HepG2 (cell line): ENCODE results near the gene NCBP3. TPM values are rescaled to one million over a fixed set of nuclear protein-coding genes. Genes with fewer than 3 reads are reported as not detected.

ENCODE experiments used
- ATAC-seq: fragments of 200-7000 bp; cut with Tn5 transposase; 3 replicates; pipeline ENCODE4 v1.9.1; 2020; ENCODE audit warnings: mild to moderate bottlenecking, moderate library complexity
- BruUV-seq: library from RNA; stranded (reverse); fragments of 400-500 nt; replicated peaks from 2 replicates; lab custom pipeline; 2021; lab: Mats Ljungman, UMichigan
- CTCF ChIA-PET: fragments of 300-600 bp; formaldehyde crosslinking; extraction: SDS; loops from one replicate; lab custom pipeline; 2021; ENCODE audit warnings: low total read pairs, inconsistent platforms, low intra/inter-chr PET ratio; lab: Yijun Ruan, JAX
- POLR2A ChIA-PET: fragments of 350-600 bp; sonication (Branson Sonifier 250); formaldehyde crosslinking; loops from one replicate; lab custom pipeline; 2020; ENCODE audit warnings: antibody characterized with exemption, inconsistent platforms; lab: Yijun Ruan, JAX
- DNase-seq: peaks from one replicate; pipeline ENCODE4 v3.0.0-alpha.2; 2015; ENCODE audit warnings: low spot score
- FAIRE-seq: peaks from 3 replicates; lab custom pipeline; 2011; peaks lifted over from hg19 to GRCh38; lab: Jason Lieb, UNC
- H2AFZ ChIP-seq: one replicate; pipeline ENCODE4 v1.6.1; 2011; ENCODE audit warnings: low read length, inconsistent platforms
- H3K27ac ChIP-seq: fragments of 300-600 bp; 3 replicates; pipeline ENCODE4 v1.8.0; 2011; ENCODE audit warnings: mixed run types, mild to moderate bottlenecking, mixed read lengths, low read length, inconsistent platforms; ENCODE audit not compliant: insufficient read depth; ENCODE audit errors: extremely low read length
- H3K27me3 ChIP-seq, 2 experiments: fragments of 200-600 bp in 1 of 2; 2 replicates in 1 of 2; 3 replicates in 1 of 2; pipeline versions ENCODE4 v1.6.0 to v1.8.0; 2011; ENCODE audit warnings: low read length in 2 of 2, mild to moderate bottlenecking in 2 of 2, moderate library complexity in 2 of 2, inconsistent platforms in 1 of 2; ENCODE audit not compliant: insufficient read depth in 2 of 2, control insufficient read depth in 1 of 2
- H3K36me3 ChIP-seq, 2 experiments: fragments of 200-600 bp in 1 of 2; replicated peaks in 1 of 2; 2 replicates in 1 of 2; 3 replicates in 1 of 2; pipeline versions ENCODE4 v1.5.1 to v1.8.0; 2011; ENCODE audit warnings: low read length in 2 of 2, inconsistent platforms in 1 of 2; ENCODE audit not compliant: insufficient read depth in 2 of 2, control insufficient read depth in 1 of 2
- H3K4me1 ChIP-seq: 2 replicates; pipeline ENCODE4 v1.5.1; 2012; ENCODE audit warnings: low read length, inconsistent platforms; ENCODE audit not compliant: insufficient read depth
- H3K4me2 ChIP-seq: 2 replicates; pipeline ENCODE4 v1.6.0; 2011; ENCODE audit warnings: low read depth, low read length, inconsistent platforms
- H3K4me3 ChIP-seq, 3 experiments: fragments of 200-600 bp in 1 of 3; sonication (generic), shearing (Covaris generic) in 1 of 3; replicated peaks in 1 of 3; 2 replicates each; pipeline ENCODE4 v1.5.1; 2011 to 2016; ENCODE audit warnings: low read length in 3 of 3, inconsistent platforms in 2 of 3, low read depth in 2 of 3, mild to moderate bottlenecking in 2 of 3, control low read depth in 1 of 3, mixed read lengths in 1 of 3; ENCODE audit not compliant: insufficient read depth in 1 of 3
- H3K79me2 ChIP-seq: one replicate; pipeline ENCODE4 v1.6.1; 2011; ENCODE audit warnings: low read length, inconsistent platforms; ENCODE audit not compliant: insufficient read depth
- H3K9ac ChIP-seq: 2 replicates; pipeline ENCODE4 v1.6.0; 2011; ENCODE audit warnings: mild to moderate bottlenecking, low read depth, low read length, inconsistent platforms; ENCODE audit not compliant: insufficient read depth
- H3K9me3 ChIP-seq: 2 replicates; pipeline ENCODE4 v1.5.1; 2012; ENCODE audit warnings: mild to moderate bottlenecking, low read length
- H4K20me1 ChIP-seq: 2 replicates; pipeline ENCODE4 v1.6.0; 2011; ENCODE audit warnings: inconsistent platforms, mild to moderate bottlenecking, low read length, moderate library complexity; ENCODE audit not compliant: insufficient read depth
- REPIN1 ChIP-seq: sonication (generic); formaldehyde crosslinking; IDR thresholded peaks from 2 replicates; pipeline ENCODE4 v1.8.0; 2022; ENCODE audit warnings: missing genetic modification reagents, low read depth, mild to moderate bottlenecking, borderline replicate concordance
- SMARCC2 ChIP-seq: fragments of 450-650 bp; IDR thresholded peaks from 2 replicates; pipeline ENCODE4 v1.6.1; 2017; ENCODE audit warnings: antibody characterized with exemption, mild to moderate bottlenecking
- SUZ12 ChIP-seq: fragments of 150-350 bp; IDR thresholded peaks from 2 replicates; pipeline ENCODE4 v1.6.1; 2014; ENCODE audit warnings: low read depth, low read length
- TCF7 ChIP-seq: sonication (generic); IDR thresholded peaks from 2 replicates; pipeline ENCODE4 v1.6.1; 2016; ENCODE audit warnings: antibody characterized with exemption, low read depth
- THAP11 ChIP-seq: IDR thresholded peaks from 2 replicates; pipeline ENCODE4 v1.6.1; 2016; ENCODE audit warnings: missing biosample characterization, missing genetic modification reagents
- XBP1 ChIP-seq: sonication (generic); formaldehyde crosslinking; IDR thresholded peaks from 2 replicates; pipeline ENCODE4 v1.5.0; 2020; ENCODE audit warnings: missing genetic modification reagents
- ZBTB7A ChIP-seq: sonication (generic); formaldehyde crosslinking; IDR thresholded peaks from 2 replicates; pipeline ENCODE4 v1.8.0; 2022; ENCODE audit warnings: mild to moderate bottlenecking, missing genetic modification reagents
- ZNF577 ChIP-seq: sonication (generic); formaldehyde crosslinking; IDR thresholded peaks from 2 replicates; pipeline ENCODE4 v1.4.0; 2020; ENCODE audit warnings: mild to moderate bottlenecking, low read depth, missing genetic modification reagents, borderline replicate concordance
- ZNF589 ChIP-seq: sonication (generic); formaldehyde crosslinking; conservative IDR thresholded peaks from 2 replicates; pipeline ENCODE4 v1.8.0; 2022; ENCODE audit warnings: mild to moderate bottlenecking, moderate library complexity, missing genetic modification reagents
- WGBS: methylation state at CpG from one replicate; pipeline ENCODE4 v1.1.6; 2017; ENCODE audit warnings: low lambda C conversion rate; 5-methylcytosine and 5-hydroxymethylcytosine counted together
- in situ Hi-C: cut with HindIII; loops from 2 replicates; pipeline ENCODE4 v1.10.0; 2017; ENCODE audit warnings: low pct_unique_long_range_greater_than_20kb; ENCODE audit not compliant: extremely low pct_ligation_motif_present
- intact Hi-C: fragments of 100-400 bp; cut with micrococcal nuclease; formaldehyde crosslinking; loops from one replicate; pipeline ENCODE4 v1.10.0; 2022; ENCODE audit not compliant: unreplicated experiment
- polyA plus RNA-seq, 8 experiments: library from polyadenylated mRNA; depleted of rRNA in 3 of 8; stranded (reverse) in 7 of 8; unstranded in 1 of 8; fragments of >200 nt; fragmentation: Illumina TruSeq in 4 of 8; extraction: Trizol in 4 of 8; gene quantifications; 2 replicates each; pipeline versions ENCODE4 v1.2.1 to v1.2.3, GENCODE V29; 2011 to 2016; ENCODE audit warnings: low read depth in 4 of 8, missing spikeins in 1 of 8, mixed read lengths in 1 of 8; ENCODE audit not compliant: insufficient read depth in 1 of 8
- total RNA-seq, 5 experiments: library from RNA; depleted of rRNA; stranded (reverse); fragments of >200 nt; fragmentation: Illumina TruSeq; extraction: Trizol; gene quantifications; 2 replicates each; pipeline ENCODE4 v1.2.3, GENCODE V29; 2016; ENCODE audit warnings: low read depth in 1 of 5
- TF ChIP-seq, protein P1 (sequence below): sonication (generic); formaldehyde crosslinking; IDR thresholded peaks from 2 replicates; pipeline ENCODE4 v1.5.0; 2020; ENCODE audit warnings: mild to moderate bottlenecking, missing genetic modification reagents, moderate library complexity
- TF ChIP-seq, protein P2 (sequence below): sonication (generic); formaldehyde crosslinking; IDR thresholded peaks from 2 replicates; pipeline ENCODE4 v1.5.1; 2020; ENCODE audit warnings: missing genetic modification reagents, mild to moderate bottlenecking, borderline replicate concordance
- TF ChIP-seq, protein P3 (sequence below): sonication (generic); formaldehyde crosslinking; conservative IDR thresholded peaks from 2 replicates; pipeline ENCODE4 v1.8.1; 2023; ENCODE audit warnings: missing genetic modification reagents
- TF ChIP-seq, protein P4 (sequence below): sonication (generic); formaldehyde crosslinking; IDR thresholded peaks from 2 replicates; pipeline ENCODE4 v1.4.0; 2020; ENCODE audit warnings: mild to moderate bottlenecking, low read depth, missing genetic modification reagents

The NCBP3 gene
- total and polyA plus RNA-seq, 2 of the 13 experiments (the other 11 are each of a cell fraction or from before 2014, with no cell fraction given), result 19.5 to 24.8 TPM

DNA sequence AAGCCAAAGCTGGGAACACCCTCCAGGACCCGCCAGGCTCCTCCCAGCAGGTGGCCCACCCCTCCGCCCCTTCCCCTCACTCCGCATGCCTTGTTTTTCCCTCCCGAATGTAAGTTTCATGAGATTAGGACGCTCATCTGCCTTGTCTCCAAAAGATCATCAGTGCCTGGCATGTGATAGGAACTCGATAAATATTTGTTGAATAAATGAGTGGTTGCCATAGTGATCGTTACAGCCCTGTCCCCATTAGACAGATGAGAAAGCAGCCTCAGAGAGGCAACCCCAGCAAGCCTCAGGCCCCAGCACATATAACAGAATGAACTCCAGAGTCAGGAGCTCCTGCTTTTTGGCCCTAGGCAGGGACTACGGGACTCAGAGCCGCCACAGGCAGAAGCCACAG lies 41.8 kb upstream of the NCBP3 start:
- Histone ChIP-seq H2AFZ (no peak overlapping the region), H3K4me2 (no peak overlapping the region), H4K20me1 (no peaks in the 10 kb centered on the region), H3K79me2 (no peaks in the 10 kb centered on the region), H3K9ac (no peak overlapping the region), H3K4me1 (peaks cover 10% of the 10 kb centered on the region), H3K9me3 (no peaks in the 10 kb centered on the region), H3K27me3 (no peaks in the 10 kb centered on the region), H3K36me3 (no peaks in the 10 kb centered on the region; a peak in 1 of 5 replicates), H3K27ac (no peak overlapping the region), H3K4me3 (no peak overlapping the region)
- WGBS, result 79% methylated on average over 9 of the region's 9 CpGs
- in situ Hi-C loops, result no loop called here
- no TSS peak for BruUV-seq
- TF ChIP-seq, protein P1, sequence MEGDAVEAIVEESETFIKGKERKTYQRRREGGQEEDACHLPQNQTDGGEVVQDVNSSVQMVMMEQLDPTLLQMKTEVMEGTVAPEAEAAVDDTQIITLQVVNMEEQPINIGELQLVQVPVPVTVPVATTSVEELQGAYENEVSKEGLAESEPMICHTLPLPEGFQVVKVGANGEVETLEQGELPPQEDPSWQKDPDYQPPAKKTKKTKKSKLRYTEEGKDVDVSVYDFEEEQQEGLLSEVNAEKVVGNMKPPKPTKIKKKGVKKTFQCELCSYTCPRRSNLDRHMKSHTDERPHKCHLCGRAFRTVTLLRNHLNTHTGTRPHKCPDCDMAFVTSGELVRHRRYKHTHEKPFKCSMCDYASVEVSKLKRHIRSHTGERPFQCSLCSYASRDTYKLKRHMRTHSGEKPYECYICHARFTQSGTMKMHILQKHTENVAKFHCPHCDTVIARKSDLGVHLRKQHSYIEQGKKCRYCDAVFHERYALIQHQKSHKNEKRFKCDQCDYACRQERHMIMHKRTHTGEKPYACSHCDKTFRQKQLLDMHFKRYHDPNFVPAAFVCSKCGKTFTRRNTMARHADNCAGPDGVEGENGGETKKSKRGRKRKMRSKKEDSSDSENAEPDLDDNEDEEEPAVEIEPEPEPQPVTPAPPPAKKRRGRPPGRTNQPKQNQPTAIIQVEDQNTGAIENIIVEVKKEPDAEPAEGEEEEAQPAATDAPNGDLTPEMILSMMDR (CRISPR knock-in tag), result no peak
- TF ChIP-seq SMARCC2 (no peak), ZNF589 (no peak)
- no peak for DNase-seq
- ChIA-PET POLR2A (no interaction called here), CTCF (no interaction called here)
- intact Hi-C loops, result no loop called here
- no peak for ATAC-seq
- FAIRE-seq, result no peak

DNA sequence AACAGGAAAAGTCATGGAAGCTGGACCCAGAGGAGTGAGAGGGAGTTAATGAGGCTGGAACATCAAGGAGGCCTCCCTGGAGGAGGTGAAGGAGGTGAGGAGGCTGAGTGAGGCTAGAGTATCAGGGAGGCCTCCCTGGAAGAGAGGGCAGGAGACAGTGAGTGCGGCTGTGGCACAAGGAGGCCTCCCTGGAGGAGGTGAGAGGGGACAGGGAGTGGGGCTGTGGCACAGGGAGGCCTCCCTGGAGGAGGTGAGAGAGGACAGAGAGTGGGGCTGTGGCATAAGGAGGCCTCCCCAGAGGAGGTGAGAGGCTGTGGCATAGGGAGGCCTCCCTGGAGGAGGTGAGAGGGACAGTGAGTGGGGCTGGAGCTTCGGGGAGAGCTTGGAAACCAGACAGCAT lies 41.3 kb upstream of the NCBP3 start:
- DNase-seq (no peak), FAIRE-seq (no peak), ATAC-seq (no peak)
- in situ Hi-C loops, result no loop called here
- no peak overlapping the region for H3K27ac ChIP-seq
- H3K27me3 ChIP-seq, result no peaks in the 10 kb centered on the region
- no peak overlapping the region for H3K4me2 ChIP-seq
- POLR2A ChIA-PET, result no interaction called here
- CTCF ChIA-PET, result no interaction called here
- no peak overlapping the region for H3K9ac ChIP-seq
- intact Hi-C loops, result no loop called here
- H3K79me2 ChIP-seq, result no peaks in the 10 kb centered on the region
- H3K4me3 ChIP-seq, result no peak overlapping the region
- BruUV-seq, result no TSS peak
- no peak overlapping the region for H2AFZ ChIP-seq
- WGBS, result 68% methylated on average over 2 of the region's 2 CpGs
- H4K20me1 ChIP-seq, result no peaks in the 10 kb centered on the region
- H3K36me3 ChIP-seq, result no peaks in the 10 kb centered on the region; a peak in 1 of 5 replicates
- H3K4me1 ChIP-seq, result peaks cover 10% of the 10 kb centered on the region
- H3K9me3 ChIP-seq, result no peaks in the 10 kb centered on the region
- TF ChIP-seq, protein P2, sequence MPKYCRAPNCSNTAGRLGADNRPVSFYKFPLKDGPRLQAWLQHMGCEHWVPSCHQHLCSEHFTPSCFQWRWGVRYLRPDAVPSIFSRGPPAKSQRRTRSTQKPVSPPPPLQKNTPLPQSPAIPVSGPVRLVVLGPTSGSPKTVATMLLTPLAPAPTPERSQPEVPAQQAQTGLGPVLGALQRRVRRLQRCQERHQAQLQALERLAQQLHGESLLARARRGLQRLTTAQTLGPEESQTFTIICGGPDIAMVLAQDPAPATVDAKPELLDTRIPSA (CRISPR knock-in tag), result no peak
- TF ChIP-seq THAP11 (CRISPR knock-in tag), result no peak
- no peak for TF ChIP-seq REPIN1
- TF ChIP-seq, protein P3, sequence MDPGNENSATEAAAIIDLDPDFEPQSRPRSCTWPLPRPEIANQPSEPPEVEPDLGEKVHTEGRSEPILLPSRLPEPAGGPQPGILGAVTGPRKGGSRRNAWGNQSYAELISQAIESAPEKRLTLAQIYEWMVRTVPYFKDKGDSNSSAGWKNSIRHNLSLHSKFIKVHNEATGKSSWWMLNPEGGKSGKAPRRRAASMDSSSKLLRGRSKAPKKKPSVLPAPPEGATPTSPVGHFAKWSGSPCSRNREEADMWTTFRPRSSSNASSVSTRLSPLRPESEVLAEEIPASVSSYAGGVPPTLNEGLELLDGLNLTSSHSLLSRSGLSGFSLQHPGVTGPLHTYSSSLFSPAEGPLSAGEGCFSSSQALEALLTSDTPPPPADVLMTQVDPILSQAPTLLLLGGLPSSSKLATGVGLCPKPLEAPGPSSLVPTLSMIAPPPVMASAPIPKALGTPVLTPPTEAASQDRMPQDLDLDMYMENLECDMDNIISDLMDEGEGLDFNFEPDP, result no peak
- TF ChIP-seq TCF7, result no peak
- no peak for TF ChIP-seq SUZ12
- no peak for TF ChIP-seq ZBTB7A (CRISPR knock-in tag)
- no peak for TF ChIP-seq XBP1 (CRISPR knock-in tag)
- TF ChIP-seq ZNF577 (CRISPR knock-in tag), result no peak
- TF ChIP-seq, protein P4, sequence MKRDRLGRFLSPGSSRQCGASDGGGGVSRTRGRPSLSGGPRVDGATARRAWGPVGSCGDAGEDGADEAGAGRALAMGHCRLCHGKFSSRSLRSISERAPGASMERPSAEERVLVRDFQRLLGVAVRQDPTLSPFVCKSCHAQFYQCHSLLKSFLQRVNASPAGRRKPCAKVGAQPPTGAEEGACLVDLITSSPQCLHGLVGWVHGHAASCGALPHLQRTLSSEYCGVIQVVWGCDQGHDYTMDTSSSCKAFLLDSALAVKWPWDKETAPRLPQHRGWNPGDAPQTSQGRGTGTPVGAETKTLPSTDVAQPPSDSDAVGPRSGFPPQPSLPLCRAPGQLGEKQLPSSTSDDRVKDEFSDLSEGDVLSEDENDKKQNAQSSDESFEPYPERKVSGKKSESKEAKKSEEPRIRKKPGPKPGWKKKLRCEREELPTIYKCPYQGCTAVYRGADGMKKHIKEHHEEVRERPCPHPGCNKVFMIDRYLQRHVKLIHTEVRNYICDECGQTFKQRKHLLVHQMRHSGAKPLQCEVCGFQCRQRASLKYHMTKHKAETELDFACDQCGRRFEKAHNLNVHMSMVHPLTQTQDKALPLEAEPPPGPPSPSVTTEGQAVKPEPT (CRISPR knock-in tag), result no peak
